Kidney tubule cell (primary cell): ENCODE data around the gene NRXN3.

ENCODE experiments used
- DNase-seq: peaks from one replicate; pipeline ENCODE4 v3.0.0-alpha.2; 2018; ENCODE audit warnings: low spot score

The NRXN3 gene

GRCh38 chr14:79229383-79229909 lies 1059.3 kb downstream of the NRXN3 start:
- no peak for DNase-seq

GRCh38 chr14:79242666-79243065 lies 1072.5 kb downstream of the NRXN3 start:
- DNase-seq = no peak

GRCh38 chr14:79246173-79246572 lies 1076.0 kb downstream of the NRXN3 start:
- no peak for DNase-seq

GRCh38 chr14:79248126-79248525 lies 1078.0 kb downstream of the NRXN3 start:
- DNase-seq = no peak

GRCh38 chr14:79248771-79249170 lies 1078.6 kb downstream of the NRXN3 start:
- DNase-seq = no peak

GRCh38 chr14:79251278-79251677 lies 1081.1 kb downstream of the NRXN3 start:
- DNase-seq = no peak

- DNase-seq = no peak
These were observed 1083.4 kb downstream of the NRXN3 start for GRCh38 chr14:79253576-79253975.

GRCh38 chr14:79254069-79254775 lies 1084.0 kb downstream of the NRXN3 start:
- peak; percentile 2 for DNase-seq

GRCh38 chr14:79256380-79256779 lies 1086.2 kb downstream of the NRXN3 start:
- DNase-seq = no peak

GRCh38 chr14:79260406-79260805 lies 1090.2 kb downstream of the NRXN3 start:
- DNase-seq = no peak

GRCh38 chr14:79265366-79265946 lies 1095.3 kb downstream of the NRXN3 start:
- DNase-seq = no peak

- DNase-seq = no peak
These were observed 1100.2 kb downstream of the NRXN3 start for GRCh38 chr14:79270361-79270760.

GRCh38 chr14:79271122-79271521 lies 1100.9 kb downstream of the NRXN3 start:
- no peak for DNase-seq

GRCh38 chr14:79274641-79275291 lies 1104.6 kb downstream of the NRXN3 start:
- DNase-seq = no peak

- no peak for DNase-seq
These were observed 1105.1 kb downstream of the NRXN3 start for GRCh38 chr14:79275292-79275655.

GRCh38 chr14:79278286-79278797 lies 1108.2 kb downstream of the NRXN3 start:
- DNase-seq = no peak

GRCh38 chr14:79278798-79279644 lies 1108.8 kb downstream of the NRXN3 start:
- peak; percentile 96 for DNase-seq

GRCh38 chr14:79279645-79280597 lies 1109.7 kb downstream of the NRXN3 start:
- peak; percentile 59 for DNase-seq

- no peak for DNase-seq
These were observed 1111.3 kb downstream of the NRXN3 start for GRCh38 chr14:79281244-79282152.

- no peak for DNase-seq
These were observed 1114.4 kb downstream of the NRXN3 start for GRCh38 chr14:79284621-79285020.
